ENCODE measurements around the gene SPEF2. TPM values are rescaled to one million over a fixed set of nuclear protein-coding genes. Genes with fewer than 3 reads are reported as not detected.

The SPEF2 gene
- total and polyA plus RNA-seq, 10 of the 15 experiments (the other 5 are each of a cell fraction or from before 2014, with no cell fraction given) = 0.03 to 2.0 (median 0.07) TPM; not detected in 3

DNA sequence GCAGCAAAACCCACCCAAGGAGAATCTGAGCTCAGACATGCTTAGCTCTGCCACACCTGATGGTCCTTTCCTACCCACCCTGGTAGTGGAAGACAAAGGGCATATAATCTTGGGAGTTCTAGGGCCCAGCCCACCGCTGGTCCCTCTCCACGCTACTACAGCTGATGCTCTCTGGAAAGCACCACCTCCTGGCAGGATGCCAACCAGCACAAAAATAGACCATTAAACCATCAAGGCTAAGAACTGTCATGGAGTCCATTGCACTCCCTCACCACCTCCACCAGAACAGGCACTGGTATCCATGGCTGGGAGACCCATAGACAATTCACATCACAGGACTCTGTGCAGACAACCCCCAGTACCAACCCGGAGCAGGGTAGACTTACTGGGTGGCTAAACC is 128.0 kb downstream of the SPEF2 start:
- Histone ChIP-seq H4K20me1 (ENCODE audit: control insufficient read depth, insufficient read depth) (no peaks in the 10 kb centered on the region), H3K4me3 (no peak overlapping the region), H3K9me3 (replicated peaks; ENCODE audit: control insufficient read depth, insufficient read depth, low read length) (no peaks in the 10 kb centered on the region), H3K4me2 (ENCODE audit: control insufficient read depth, insufficient read depth) (no peak overlapping the region), H3K27me3 (replicated peaks in 1 of 2; ENCODE audit: control insufficient read depth in 2 of 2, insufficient read depth in 2 of 2, low read length in 1 of 2) (no peaks in the 10 kb centered on the region), H3K27ac (ENCODE audit: control insufficient read depth, insufficient read depth) (no peak overlapping the region), H3K4me1 (ENCODE audit: control insufficient read depth, insufficient read depth, low read length) (no peaks in the 10 kb centered on the region), H3K79me2 (ENCODE audit: control insufficient read depth, insufficient read depth, low read length) (no peaks in the 10 kb centered on the region), H2AFZ (ENCODE audit: control insufficient read depth, low read depth, low read length) (no peak overlapping the region), H3K9ac (ENCODE audit: control insufficient read depth, insufficient read depth, low read length) (no peak overlapping the region), H3K36me3 (ENCODE audit: control insufficient read depth in 2 of 2, insufficient read depth in 2 of 2, low read length in 1 of 2) (no peaks in the 10 kb centered on the region)
- ChIA-PET RAD21 (ENCODE audit: unreplicated experiment) (interaction anchor here (0.9 kb wide), 1 partner anchor 31 kb away, joined by 5 read pairs; no protein-coding TSS in a partner anchor), SMC1A (ENCODE audit: uncharacterized antibody, unreplicated experiment) (interaction anchor here (1.0 to 1.4 kb wide), 4 partner anchors 31 to 95 kb away, joined by 3 to 6 read pairs (median 4); no protein-coding TSS in a partner anchor), POLR2A (interaction anchor here (0.6 kb wide), 1 partner anchor 140 kb away, joined by 3 read pairs; no protein-coding TSS in a partner anchor), CTCF (interaction anchor here (1.1 kb wide), 1 partner anchor 18 kb away, joined by 3 read pairs; no protein-coding TSS in a partner anchor)
- intact Hi-C loops (cut with micrococcal nuclease; ENCODE audit: unreplicated experiment) = no loop called here
- no peak for TF ChIP-seq PKNOX1 (IDR thresholded peaks at IDR 0.05)
- no peak for TF ChIP-seq ESRRA (IDR thresholded peaks at IDR 0.05; ENCODE audit: low read length)
- no peak for TF ChIP-seq SIN3A (IDR thresholded peaks at IDR 0.05; ENCODE audit: low read depth, low read length)
- no peak for TF ChIP-seq ETV6 (conservative IDR thresholded peaks at IDR 0.05 in 1 of 2, IDR thresholded peaks at IDR 0.05 in 1 of 2; ENCODE audit: borderline replicate concordance in 1 of 2, low read depth in 1 of 2)
- no peak for TF ChIP-seq NFYA (IDR thresholded peaks at IDR 0.05; ENCODE audit: borderline replicate concordance, low read depth, low read length)
- no peak for TF ChIP-seq BCLAF1 (IDR thresholded peaks at IDR 0.05)
- no peak for TF ChIP-seq CHD2 (IDR thresholded peaks at IDR 0.05; ENCODE audit: borderline replicate concordance, low read depth, low read length)
- TF ChIP-seq NFYB (IDR thresholded peaks at IDR 0.05; ENCODE audit: insufficient read depth, low read depth, low read length) = no peak
- no peak for TF ChIP-seq CREM (IDR thresholded peaks at IDR 0.05; ENCODE audit: low read depth)
- BruUV-seq (replicated peaks) = no TSS peak
- ATAC-seq (peak; percentile 10; the same call in 2 of the 3 replicates), FAIRE-seq (no peak), DNase-seq (ENCODE audit: low read depth, low spot score) (no peak)
- in situ Hi-C loops (cut with MboI) = no loop called here
- WGBS (ENCODE audit: insufficient coverage, insufficient replicate concordance, low lambda C conversion rate, missing lambda C conversion rate) = 9% methylated on average over 3 of the region's 3 CpGs
